HepG2 (cell line): ENCODE results near the gene PAPSS2. TPM values are rescaled to one million over a fixed set of nuclear protein-coding genes. Genes with fewer than 3 reads are reported as not detected.

Experiments
- ATAC-seq: fragments of 200-7000 bp; cut with Tn5 transposase; 3 replicates; pipeline ENCODE4 v1.9.1; 2020; ENCODE audit warnings: mild to moderate bottlenecking, moderate library complexity
- BruUV-seq: library from RNA; stranded (reverse); fragments of 400-500 nt; replicated peaks from 2 replicates; lab custom pipeline; 2021; lab: Mats Ljungman, UMichigan
- CTCF ChIA-PET: fragments of 300-600 bp; formaldehyde crosslinking; extraction: SDS; loops from one replicate; lab custom pipeline; 2021; ENCODE audit warnings: low total read pairs, inconsistent platforms, low intra/inter-chr PET ratio; lab: Yijun Ruan, JAX
- POLR2A ChIA-PET: fragments of 350-600 bp; sonication (Branson Sonifier 250); formaldehyde crosslinking; loops from one replicate; lab custom pipeline; 2020; ENCODE audit warnings: antibody characterized with exemption, inconsistent platforms; lab: Yijun Ruan, JAX
- DNase-seq: peaks from one replicate; pipeline ENCODE4 v3.0.0-alpha.2; 2015; ENCODE audit warnings: low spot score
- FAIRE-seq: peaks from 3 replicates; lab custom pipeline; 2011; peaks lifted over from hg19 to GRCh38; lab: Jason Lieb, UNC
- H2AFZ ChIP-seq: one replicate; pipeline ENCODE4 v1.6.1; 2011; ENCODE audit warnings: low read length, inconsistent platforms
- H3K27ac ChIP-seq: fragments of 300-600 bp; 3 replicates; pipeline ENCODE4 v1.8.0; 2011; ENCODE audit warnings: mixed run types, mild to moderate bottlenecking, mixed read lengths, low read length, inconsistent platforms; ENCODE audit not compliant: insufficient read depth; ENCODE audit errors: extremely low read length
- H3K27me3 ChIP-seq, 2 experiments: fragments of 200-600 bp in 1 of 2; 2 replicates in 1 of 2; 3 replicates in 1 of 2; pipeline versions ENCODE4 v1.6.0 to v1.8.0; 2011; ENCODE audit warnings: low read length in 2 of 2, mild to moderate bottlenecking in 2 of 2, moderate library complexity in 2 of 2, inconsistent platforms in 1 of 2; ENCODE audit not compliant: insufficient read depth in 2 of 2, control insufficient read depth in 1 of 2
- H3K36me3 ChIP-seq, 2 experiments: fragments of 200-600 bp in 1 of 2; replicated peaks in 1 of 2; 2 replicates in 1 of 2; 3 replicates in 1 of 2; pipeline versions ENCODE4 v1.5.1 to v1.8.0; 2011; ENCODE audit warnings: low read length in 2 of 2, inconsistent platforms in 1 of 2; ENCODE audit not compliant: insufficient read depth in 2 of 2, control insufficient read depth in 1 of 2
- H3K4me1 ChIP-seq: 2 replicates; pipeline ENCODE4 v1.5.1; 2012; ENCODE audit warnings: low read length, inconsistent platforms; ENCODE audit not compliant: insufficient read depth
- H3K4me2 ChIP-seq: 2 replicates; pipeline ENCODE4 v1.6.0; 2011; ENCODE audit warnings: low read depth, low read length, inconsistent platforms
- H3K4me3 ChIP-seq, 3 experiments: fragments of 200-600 bp in 1 of 3; sonication (generic), shearing (Covaris generic) in 1 of 3; replicated peaks in 1 of 3; 2 replicates each; pipeline ENCODE4 v1.5.1; 2011 to 2016; ENCODE audit warnings: low read length in 3 of 3, inconsistent platforms in 2 of 3, low read depth in 2 of 3, mild to moderate bottlenecking in 2 of 3, control low read depth in 1 of 3, mixed read lengths in 1 of 3; ENCODE audit not compliant: insufficient read depth in 1 of 3
- H3K79me2 ChIP-seq: one replicate; pipeline ENCODE4 v1.6.1; 2011; ENCODE audit warnings: low read length, inconsistent platforms; ENCODE audit not compliant: insufficient read depth
- H3K9ac ChIP-seq: 2 replicates; pipeline ENCODE4 v1.6.0; 2011; ENCODE audit warnings: mild to moderate bottlenecking, low read depth, low read length, inconsistent platforms; ENCODE audit not compliant: insufficient read depth
- H3K9me3 ChIP-seq: 2 replicates; pipeline ENCODE4 v1.5.1; 2012; ENCODE audit warnings: mild to moderate bottlenecking, low read length
- H4K20me1 ChIP-seq: 2 replicates; pipeline ENCODE4 v1.6.0; 2011; ENCODE audit warnings: inconsistent platforms, mild to moderate bottlenecking, low read length, moderate library complexity; ENCODE audit not compliant: insufficient read depth
- ARHGAP35 ChIP-seq: sonication (generic); formaldehyde crosslinking; IDR thresholded peaks from 2 replicates; pipeline ENCODE4 v1.9.0; 2022; ENCODE audit warnings: mild to moderate bottlenecking, inconsistent platforms, moderate library complexity, missing genetic modification reagents, borderline replicate concordance
- ARID3A ChIP-seq: IDR thresholded peaks from 2 replicates; pipeline ENCODE4 v1.6.1; 2012; ENCODE audit warnings: low read depth, low read length, improper control_type of control experiment
- CBFB ChIP-seq: sonication (generic); formaldehyde crosslinking; IDR thresholded peaks from 2 replicates; pipeline ENCODE4 v1.4.0; 2020; ENCODE audit warnings: missing genetic modification reagents
- STAG1 ChIP-seq: sonication (generic); formaldehyde crosslinking; IDR thresholded peaks from 2 replicates; pipeline ENCODE4 v1.4.0; 2020; ENCODE audit warnings: missing genetic modification reagents
- ZHX2 ChIP-seq, 2 experiments: sonication (generic) in 1 of 2; formaldehyde crosslinking in 1 of 2; IDR thresholded peaks; 2 replicates each; pipeline versions ENCODE4 v1.6.1 to v1.9.0; 2014 to 2022; ENCODE audit warnings: antibody characterized with exemption in 1 of 2, borderline replicate concordance in 1 of 2, inconsistent platforms in 1 of 2, low read depth in 1 of 2, missing genetic modification reagents in 1 of 2
- ZNF678 ChIP-seq: sonication (generic); formaldehyde crosslinking; IDR thresholded peaks from 2 replicates; pipeline ENCODE4 v1.4.0; 2020; ENCODE audit warnings: mild to moderate bottlenecking, missing genetic modification reagents
- ZSCAN22 ChIP-seq: sonication (generic); formaldehyde crosslinking; IDR thresholded peaks from 2 replicates; pipeline ENCODE4 v1.4.0; 2020; ENCODE audit warnings: mild to moderate bottlenecking, missing genetic modification reagents
- WGBS: methylation state at CpG from one replicate; pipeline ENCODE4 v1.1.6; 2017; ENCODE audit warnings: low lambda C conversion rate; 5-methylcytosine and 5-hydroxymethylcytosine counted together
- in situ Hi-C: cut with HindIII; loops from 2 replicates; pipeline ENCODE4 v1.10.0; 2017; ENCODE audit warnings: low pct_unique_long_range_greater_than_20kb; ENCODE audit not compliant: extremely low pct_ligation_motif_present
- intact Hi-C: fragments of 100-400 bp; cut with micrococcal nuclease; formaldehyde crosslinking; loops from one replicate; pipeline ENCODE4 v1.10.0; 2022; ENCODE audit not compliant: unreplicated experiment
- polyA plus RNA-seq, 8 experiments: library from polyadenylated mRNA; depleted of rRNA in 3 of 8; stranded (reverse) in 7 of 8; unstranded in 1 of 8; fragments of >200 nt; fragmentation: Illumina TruSeq in 4 of 8; extraction: Trizol in 4 of 8; gene quantifications; 2 replicates each; pipeline versions ENCODE4 v1.2.1 to v1.2.3, GENCODE V29; 2011 to 2016; ENCODE audit warnings: low read depth in 4 of 8, missing spikeins in 1 of 8, mixed read lengths in 1 of 8; ENCODE audit not compliant: insufficient read depth in 1 of 8
- total RNA-seq, 5 experiments: library from RNA; depleted of rRNA; stranded (reverse); fragments of >200 nt; fragmentation: Illumina TruSeq; extraction: Trizol; gene quantifications; 2 replicates each; pipeline ENCODE4 v1.2.3, GENCODE V29; 2016; ENCODE audit warnings: low read depth in 1 of 5

Gene PAPSS2
- total and polyA plus RNA-seq, 2 of the 13 experiments (the other 11 are each of a cell fraction or from before 2014, with no cell fraction given), result 0.11 to 0.12 TPM

- WGBS, result 82% methylated on average over 1 of the region's 1 CpG
Measured at GRCh38 chr10:87677595-87677994, 17.9 kb downstream of the PAPSS2 start.

More at GRCh38 chr10:87677595-87677994, 17.9 kb downstream of the PAPSS2 start:
- in situ Hi-C loops (no loop called here), intact Hi-C loops (no loop called here)
- CTCF ChIA-PET, result no interaction called here
- no peak overlapping the region for H3K4me2 ChIP-seq
- H4K20me1 ChIP-seq, result no peaks in the 10 kb centered on the region
- TF ChIP-seq ARID3A, result no peak
- no peak for TF ChIP-seq ZHX2 (IDR thresholded peaks at IDR 0.05; ENCODE audit: low read depth)
- no peak for TF ChIP-seq ZHX2 (CRISPR knock-in tag; IDR thresholded peaks at IDR 0.05; ENCODE audit: borderline replicate concordance)
- no peak for TF ChIP-seq STAG1 (CRISPR knock-in tag)
- no peak for TF ChIP-seq ZNF678 (CRISPR knock-in tag)
- no peak for TF ChIP-seq CBFB (CRISPR knock-in tag)
- TF ChIP-seq ZSCAN22, result no peak
- no peak for TF ChIP-seq ARHGAP35 (CRISPR knock-in tag)
- no peak overlapping the region for H3K9ac ChIP-seq
- no peaks in the 10 kb centered on the region for H3K4me1 ChIP-seq
- no peak overlapping the region for H2AFZ ChIP-seq
- H3K79me2 ChIP-seq, result no peaks in the 10 kb centered on the region
- peaks cover 0 to 2% of the 10 kb centered on the region in 2 experiments; a peak in 2 of 5 replicates for H3K27me3 ChIP-seq
- ATAC-seq, result no peak
- H3K9me3 ChIP-seq, result no peaks in the 10 kb centered on the region
- H3K4me3 ChIP-seq, result no peak overlapping the region
- no peak for DNase-seq
- BruUV-seq, result no TSS peak
- no peaks in the 10 kb centered on the region for H3K36me3 ChIP-seq
- H3K27ac ChIP-seq, result no peak overlapping the region
- POLR2A ChIA-PET, result no interaction called here
- FAIRE-seq, result no peak
